Colon (tissue), 2 donors: Measurements from ENCODE around the gene MYO9A.
"Not testable (repeated sequence)": the region's sequence is repeated elsewhere in the genome, so short reads cannot be mapped to it uniquely, and the experiment has no call there.

Experiments
- FAIRE-seq: peaks from 2 replicates; lab custom pipeline; 2012; peaks lifted over from hg19 to GRCh38; lab: Jason Lieb, UNC
- donor health status: control.
- donor health status: control.

MYO9A gene

DNA sequence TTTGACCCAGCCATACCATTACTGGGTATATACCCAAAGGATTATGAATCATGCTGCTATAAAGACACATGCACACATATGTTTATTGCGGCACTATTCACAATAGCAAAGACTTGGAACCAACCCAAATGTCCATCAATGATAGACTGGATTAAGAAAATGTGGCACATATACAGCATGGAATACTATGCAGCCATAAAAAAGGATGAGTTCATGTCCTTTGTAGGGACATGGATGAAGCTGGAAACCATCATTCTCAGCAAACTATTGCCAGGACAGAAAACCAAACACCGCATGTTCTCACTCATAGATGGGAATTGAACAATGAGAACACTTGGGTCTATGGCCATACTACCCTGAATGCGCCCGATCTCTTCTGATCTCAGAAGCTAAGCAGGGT is 259.7 kb downstream of the MYO9A start:
- not testable (repeated sequence) for FAIRE-seq

DNA sequence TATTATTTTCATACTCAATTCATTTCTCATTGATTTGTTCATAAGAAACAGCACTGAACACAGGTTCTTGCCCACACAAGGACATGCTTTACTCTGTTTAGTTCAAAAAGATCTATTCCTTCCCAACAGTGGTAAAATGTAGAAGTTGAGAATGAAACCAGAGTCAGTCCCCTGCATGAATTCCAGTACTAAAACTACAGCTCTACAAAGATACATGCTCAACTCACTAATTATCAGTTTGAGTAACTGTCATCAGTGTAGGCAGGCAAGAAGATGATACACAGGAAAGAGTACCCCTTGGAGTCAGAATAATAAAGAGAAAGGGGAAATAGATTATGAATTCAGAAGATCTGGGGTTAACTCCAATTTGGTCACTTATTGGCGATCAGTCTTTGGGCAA is 264.4 kb downstream of the MYO9A start:
- FAIRE-seq, result no peak

DNA sequence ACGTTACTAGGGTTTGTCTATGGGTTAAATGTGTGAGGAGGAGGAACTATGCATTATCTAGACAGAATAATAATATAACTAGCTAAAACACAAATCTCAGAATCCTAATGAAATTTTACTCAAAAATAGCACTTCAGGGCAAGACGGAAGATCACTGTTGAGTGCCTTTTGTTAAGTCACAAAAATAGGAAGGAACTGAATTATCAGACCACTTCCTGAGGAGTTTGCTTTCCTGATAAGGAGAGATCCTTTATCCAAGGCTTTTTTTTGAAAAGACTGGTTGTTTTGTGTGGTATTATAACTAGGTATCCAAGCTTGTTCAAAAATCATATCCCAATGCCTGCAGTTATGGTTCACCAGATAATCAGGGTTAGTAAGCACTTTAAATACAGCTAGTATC is 273.0 kb downstream of the MYO9A start:
- FAIRE-seq, result no peak

DNA sequence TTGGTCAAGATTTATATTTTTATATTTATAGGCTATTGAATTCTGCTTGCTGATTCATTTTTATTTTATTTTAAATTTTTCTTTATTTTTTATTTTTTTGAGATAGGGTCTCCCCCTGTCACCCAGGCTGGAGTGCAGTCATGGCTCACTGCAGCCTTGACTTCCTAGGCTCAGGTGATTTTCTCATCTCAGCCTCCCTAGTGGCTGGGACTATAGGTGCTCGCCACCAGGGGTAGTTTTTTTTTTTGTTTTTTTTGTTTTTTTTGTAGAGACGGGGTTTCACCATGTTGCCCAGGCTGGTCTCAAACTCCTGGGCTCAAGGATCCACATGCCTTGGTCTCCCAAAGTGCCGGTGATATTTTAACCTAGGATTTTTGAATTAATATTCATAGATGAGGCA is 276.4 kb downstream of the MYO9A start:
- FAIRE-seq, result no peak

DNA sequence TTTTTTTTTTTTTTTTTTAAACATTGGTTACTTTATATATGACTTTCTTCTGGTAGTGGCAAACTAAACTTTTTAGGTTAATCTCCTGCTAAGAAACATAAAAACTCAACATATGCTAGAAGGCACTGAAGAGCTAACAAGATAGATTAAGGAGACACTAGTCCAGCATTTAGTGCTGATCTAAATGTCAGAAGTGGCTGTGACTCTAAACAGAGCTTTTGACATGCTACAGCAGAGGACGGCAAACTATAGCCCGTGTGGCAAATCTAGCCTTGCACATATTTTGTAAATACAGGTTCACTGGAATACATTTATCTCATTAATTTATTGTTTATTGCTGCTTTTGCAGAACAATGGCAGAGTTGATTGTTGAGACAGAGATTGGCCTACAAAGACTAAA is 287.0 kb downstream of the MYO9A start:
- no peak for FAIRE-seq

DNA sequence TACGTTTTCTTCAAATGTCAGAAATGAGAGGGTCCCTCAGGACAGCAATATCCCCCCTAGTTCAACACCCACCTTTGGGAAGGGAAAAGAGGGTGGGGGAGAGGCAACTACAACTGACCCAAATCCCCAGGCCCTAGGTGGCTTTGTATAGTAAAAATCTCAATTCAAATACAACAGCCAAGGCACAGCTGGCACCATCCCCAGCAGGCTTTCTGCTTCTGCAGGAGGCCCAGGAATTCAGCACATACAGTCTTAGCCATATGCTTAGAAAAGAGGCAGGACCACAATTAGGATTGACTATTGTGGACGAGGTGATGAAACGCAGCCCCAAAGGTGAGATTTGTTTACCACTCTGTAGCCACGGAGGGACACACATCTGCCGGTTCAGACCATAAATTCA is 291.8 kb downstream of the MYO9A start:
- no peak for FAIRE-seq

DNA sequence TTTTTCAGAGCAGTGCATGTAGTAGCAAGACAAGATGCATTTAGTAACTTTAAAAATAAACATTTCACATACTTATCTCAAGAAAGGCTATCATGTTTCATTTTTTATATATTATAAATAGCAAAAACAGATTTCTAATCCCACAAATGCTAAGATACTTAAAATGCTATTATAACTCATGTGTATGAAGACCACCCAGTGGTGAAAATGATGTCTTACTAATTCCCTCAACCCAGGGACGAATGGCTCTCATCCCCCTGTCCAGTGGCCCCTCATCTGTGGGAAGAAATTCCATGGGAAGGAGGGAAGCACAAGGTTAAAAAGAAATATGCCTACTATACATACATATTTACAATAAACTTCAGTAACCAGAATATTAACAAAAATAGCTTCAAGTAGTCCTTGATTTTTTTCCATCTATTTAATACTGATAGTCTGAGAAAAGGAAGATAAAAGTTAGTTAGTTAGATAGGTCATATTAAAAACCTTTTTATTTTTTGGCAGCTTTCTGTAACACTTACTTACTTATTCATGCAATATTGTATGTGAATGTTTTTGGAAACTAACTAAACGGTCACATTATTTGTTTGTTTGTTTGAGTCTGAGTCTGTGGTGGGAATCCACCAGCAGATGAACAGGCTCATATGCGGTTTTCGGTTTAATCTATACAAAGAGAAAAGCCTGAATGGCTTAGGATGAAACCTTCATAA is 292.8 kb downstream of the MYO9A start:
- no peak for FAIRE-seq

DNA sequence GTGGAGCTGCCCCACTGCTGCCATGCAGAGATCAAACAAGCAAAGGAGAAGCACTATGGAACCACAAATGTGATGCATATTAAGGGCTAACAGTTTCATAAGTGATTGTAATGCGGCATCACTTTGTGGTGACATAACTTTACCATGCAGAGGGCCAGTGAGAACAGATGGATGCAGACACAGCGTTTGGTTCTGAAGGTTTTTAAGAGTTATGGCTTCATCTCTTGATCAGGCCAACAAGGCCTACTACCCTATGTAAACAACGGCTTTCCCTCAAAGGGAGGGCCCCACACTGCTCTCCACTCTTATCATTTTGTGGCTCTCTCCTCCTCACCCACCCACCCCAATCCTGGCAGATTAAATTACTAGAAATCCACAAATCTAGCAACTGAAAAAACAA is 294.1 kb downstream of the MYO9A start:
- no peak for FAIRE-seq

DNA sequence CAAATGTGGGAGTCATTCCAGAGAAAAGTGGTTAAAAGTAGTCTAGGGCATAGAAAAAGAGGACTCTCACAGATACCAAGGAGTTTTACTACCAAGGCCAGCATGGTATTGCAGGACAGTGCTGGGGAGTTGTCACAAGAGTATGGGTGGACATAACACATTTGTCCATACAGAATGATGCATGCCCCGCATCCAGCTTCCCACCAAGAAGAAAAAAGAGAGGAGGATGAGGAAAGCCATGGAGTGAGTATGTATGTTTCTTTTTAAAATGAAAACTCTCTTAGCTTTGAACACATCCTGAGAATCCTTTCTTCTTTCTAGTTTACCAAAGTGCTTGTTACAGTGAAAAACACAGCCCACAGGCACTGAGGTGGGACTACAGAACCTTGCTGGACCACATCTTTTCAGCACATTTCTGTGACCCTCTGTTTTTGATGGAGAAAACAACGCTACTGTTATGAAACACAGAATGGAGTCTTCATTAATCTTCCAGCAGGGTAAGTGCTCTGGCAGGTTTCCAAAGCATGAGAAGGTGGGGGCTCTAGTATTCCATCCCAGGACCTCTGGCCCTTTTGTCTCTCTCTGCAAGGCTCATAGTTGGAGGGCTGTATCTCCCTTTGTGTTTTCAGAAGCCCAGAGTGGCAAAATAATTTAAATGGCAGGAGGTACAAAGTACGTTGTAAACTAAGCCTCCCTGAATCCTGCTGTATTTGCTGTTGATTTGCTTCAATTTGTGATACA is 294.9 kb downstream of the MYO9A start:
- no peak for FAIRE-seq

DNA sequence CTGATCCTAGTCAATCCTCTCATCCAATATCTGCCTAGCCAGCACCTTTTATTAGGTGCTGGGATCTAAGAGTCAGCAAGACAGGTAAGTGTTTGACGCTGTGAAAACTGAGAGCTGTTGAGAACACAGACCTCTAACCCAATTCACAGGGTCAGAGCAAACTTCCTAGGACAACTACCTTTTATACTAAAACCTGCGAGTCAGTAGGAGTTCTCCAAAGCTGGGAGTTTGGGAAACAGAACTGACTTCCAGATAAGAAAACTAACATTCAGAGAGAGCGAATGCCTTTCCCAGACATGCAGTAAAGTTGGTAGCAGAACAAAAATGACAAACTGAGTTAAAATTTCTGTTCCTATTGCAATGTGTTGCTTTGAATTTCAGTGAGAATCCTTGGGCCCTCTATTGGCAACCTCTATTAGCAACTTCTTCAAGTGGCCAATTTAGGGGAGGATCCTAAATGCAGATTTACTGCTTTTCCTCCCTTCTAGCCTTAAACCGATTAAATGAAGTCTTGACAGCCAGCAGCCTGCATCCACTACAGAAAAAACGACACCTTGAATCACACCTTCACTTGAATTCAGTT is 296.3 kb downstream of the MYO9A start:
- no peak for FAIRE-seq

DNA sequence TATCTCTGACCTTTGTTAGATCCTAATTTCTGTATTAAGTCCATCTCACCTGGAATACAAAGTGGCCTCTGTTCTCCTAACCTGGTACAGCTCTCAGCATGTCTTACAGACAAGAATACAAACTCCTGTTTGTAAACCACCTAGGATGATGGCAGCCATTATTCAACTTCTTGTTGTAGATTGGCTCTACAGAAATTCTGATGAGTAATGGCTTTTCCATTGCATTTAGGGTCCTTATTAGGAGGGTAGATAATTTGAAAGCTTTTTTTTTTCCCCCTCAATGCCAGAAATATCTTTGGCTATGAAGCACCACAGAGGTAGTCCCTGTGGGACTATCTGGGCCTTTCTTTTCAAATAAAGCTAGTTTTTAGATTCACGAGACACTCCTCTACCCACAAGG is 297.8 kb downstream of the MYO9A start:
- no peak for FAIRE-seq

DNA sequence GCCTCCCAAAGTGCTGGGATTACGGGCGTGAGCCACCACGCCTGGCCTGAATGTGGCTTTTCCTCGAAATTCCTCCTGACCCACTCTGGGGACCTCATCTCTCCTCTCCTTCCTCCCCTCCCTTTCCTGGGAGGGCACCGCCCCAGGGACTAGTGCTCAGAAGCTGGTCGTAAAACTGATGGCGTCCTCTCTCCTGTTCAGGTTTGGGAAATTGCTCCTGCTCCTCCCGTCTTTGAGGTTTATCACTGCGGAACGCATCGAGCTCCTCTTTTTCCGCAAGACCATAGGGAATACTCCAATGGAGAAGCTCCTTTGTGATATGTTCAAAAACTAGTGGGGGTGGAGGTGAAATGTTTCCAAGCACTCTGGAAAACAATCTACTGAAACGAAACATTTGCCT is 300.6 kb downstream of the MYO9A start:
- FAIRE-seq, result no peak

DNA sequence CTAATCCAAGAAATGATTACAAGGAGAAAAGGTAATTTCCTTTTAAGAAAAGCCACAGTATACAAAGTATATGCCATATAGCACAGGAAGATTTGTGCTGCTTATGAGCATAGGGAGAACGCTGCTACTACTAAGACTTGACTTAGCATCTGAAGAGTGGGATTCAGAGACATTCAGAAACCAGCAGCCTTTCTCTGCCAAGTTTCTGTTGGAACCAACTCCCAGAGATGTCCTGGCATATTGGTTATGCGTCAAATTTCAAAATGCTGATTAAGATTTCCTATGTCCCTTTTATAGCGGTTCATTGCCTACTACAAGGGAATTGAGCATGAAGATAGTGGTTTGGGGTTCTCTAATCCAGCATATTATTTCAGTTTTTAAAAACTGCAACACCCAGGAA is 302.6 kb downstream of the MYO9A start:
- FAIRE-seq, result no peak

DNA sequence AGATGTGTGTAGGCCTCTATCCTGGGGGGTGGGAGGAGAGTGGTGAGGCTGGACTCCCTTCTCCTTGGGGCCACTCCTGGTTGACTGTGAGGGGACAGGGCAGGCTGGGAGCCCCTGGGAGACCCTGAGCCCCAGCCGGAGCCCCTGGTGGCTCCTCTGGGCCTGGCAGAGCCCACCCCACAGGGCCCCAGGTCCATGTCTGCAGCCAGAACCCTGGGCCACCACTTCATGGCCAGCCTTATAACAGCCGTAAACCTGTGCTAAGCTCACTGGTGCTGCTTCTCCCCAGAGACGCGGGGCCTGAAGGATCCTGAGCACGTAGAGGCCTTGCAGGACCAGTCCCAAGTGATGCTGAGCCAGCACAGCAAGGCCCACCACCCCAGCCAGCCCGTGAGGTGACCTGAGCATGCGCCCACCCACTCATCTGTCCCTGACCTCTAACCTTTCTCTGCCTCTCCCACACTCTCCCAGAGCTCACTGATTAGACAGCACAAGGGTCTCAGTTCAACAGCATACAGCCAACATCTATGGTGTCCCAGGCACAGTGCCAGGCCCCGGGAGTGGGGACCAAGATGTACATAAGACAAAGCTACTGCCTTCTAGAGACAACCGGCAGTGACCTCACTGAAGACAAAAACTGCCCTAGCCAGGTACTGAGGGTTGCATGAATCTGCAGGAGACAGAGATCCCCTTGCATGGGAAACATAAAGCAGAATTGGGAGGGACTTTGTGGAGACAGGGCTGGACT is 304.1 kb downstream of the MYO9A start:
- no peak for FAIRE-seq

DNA sequence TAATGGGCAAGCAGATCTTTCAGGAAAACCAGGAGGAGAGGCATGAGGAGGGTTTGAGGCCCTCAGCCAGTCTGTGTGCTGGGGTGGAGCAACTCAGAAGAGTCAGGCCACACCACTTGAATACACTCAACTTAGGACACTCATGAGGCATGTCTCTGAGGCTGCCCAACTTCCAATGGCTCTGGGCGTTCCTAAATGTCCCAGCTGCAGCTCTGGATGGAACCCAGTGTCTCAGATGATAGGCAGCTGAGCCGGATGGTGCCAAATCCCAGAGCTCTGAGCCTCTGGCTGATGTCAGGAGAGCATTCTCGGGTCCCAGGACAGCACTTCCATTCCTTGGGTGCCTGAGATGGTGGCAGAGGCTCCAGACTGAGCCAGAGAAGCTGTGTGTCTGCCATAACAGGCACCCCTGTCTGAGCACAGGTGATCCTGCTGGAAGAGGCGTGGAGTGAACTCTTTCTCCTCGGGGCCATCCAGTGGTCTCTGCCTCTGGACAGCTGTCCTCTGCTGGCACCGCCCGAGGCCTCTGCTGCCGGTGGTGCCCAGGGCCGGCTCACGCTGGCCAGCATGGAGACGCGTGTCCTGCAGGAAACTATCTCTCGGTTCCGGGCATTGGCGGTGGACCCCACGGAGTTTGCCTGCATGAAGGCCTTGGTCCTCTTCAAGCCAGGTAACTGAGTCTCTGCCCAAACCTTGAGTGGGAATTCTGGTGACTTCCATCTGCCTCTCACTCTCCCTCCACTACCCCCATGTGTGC is 304.8 kb downstream of the MYO9A start:
- no peak for FAIRE-seq

DNA sequence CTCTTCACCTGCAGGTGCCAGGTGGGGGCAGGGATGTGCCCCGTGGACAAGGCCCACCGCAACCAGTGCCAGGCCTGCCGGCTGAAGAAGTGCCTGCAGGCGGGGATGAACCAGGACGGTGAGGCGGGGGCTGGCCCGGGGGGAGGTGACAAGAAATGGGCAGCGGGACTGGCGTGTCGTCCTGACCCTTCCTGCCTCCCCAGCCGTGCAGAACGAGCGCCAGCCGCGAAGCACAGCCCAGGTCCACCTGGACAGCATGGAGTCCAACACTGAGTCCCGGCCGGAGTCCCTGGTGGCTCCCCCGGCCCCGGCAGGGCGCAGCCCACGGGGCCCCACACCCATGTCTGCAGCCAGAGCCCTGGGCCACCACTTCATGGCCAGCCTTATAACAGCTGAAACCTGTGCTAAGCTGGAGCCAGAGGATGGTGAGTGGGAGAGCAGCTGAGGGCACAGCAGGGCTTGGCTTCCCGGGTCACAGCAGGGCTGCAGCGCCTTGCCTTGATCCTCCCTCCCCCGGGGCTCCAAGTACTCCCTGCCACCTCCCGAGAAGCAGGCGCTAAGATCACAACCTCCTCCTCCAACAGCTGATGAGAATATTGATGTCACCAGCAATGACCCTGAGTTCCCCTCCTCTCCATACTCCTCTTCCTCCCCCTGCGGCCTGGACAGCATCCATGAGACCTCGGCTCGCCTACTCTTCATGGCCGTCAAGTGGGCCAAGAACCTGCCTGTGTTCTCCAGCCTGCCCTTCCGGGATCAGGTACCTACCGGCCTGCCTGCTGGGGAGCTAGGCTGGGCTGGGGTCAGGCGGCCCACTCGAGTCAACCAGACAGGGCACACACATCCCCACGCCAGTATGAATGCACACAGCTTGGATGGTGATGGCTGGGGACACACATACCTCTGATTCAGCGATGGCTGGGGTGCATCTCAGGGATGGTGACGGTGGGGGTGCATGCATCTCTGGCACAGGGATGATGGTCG is 305.9 kb downstream of the MYO9A start:
- no peak for FAIRE-seq

DNA sequence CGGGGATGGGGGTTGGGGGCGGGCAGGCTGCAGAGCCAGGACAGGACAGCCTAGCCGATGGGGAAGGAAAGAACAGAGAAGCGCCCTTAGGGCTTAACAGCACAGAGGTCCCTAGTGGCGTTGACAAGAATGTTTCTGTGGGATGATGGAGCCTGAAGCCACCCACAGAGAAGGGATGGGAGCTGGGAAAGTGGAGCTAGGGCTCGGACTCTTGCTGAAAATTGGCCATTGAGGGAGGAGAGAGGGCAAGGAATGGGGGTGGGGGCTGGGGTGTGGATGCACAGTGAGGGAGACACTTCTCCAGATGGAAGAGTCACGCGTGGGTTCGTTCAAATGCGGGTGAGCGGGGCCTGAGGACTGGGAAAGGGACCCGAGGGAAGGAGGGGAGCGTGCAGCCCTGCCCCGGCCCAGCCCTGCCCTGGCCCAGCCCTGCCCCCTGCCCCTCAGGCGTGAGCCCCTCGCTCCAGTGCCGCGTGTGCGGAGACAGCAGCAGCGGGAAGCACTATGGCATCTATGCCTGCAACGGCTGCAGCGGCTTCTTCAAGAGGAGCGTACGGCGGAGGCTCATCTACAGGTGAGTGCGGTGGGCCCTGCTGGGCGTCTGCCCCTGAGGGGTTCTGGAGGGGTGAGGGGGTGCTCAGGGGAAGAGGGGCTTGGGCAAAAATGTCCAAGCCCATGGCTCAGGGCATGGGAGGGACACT is 306.8 kb downstream of the MYO9A start:
- no peak for FAIRE-seq

DNA sequence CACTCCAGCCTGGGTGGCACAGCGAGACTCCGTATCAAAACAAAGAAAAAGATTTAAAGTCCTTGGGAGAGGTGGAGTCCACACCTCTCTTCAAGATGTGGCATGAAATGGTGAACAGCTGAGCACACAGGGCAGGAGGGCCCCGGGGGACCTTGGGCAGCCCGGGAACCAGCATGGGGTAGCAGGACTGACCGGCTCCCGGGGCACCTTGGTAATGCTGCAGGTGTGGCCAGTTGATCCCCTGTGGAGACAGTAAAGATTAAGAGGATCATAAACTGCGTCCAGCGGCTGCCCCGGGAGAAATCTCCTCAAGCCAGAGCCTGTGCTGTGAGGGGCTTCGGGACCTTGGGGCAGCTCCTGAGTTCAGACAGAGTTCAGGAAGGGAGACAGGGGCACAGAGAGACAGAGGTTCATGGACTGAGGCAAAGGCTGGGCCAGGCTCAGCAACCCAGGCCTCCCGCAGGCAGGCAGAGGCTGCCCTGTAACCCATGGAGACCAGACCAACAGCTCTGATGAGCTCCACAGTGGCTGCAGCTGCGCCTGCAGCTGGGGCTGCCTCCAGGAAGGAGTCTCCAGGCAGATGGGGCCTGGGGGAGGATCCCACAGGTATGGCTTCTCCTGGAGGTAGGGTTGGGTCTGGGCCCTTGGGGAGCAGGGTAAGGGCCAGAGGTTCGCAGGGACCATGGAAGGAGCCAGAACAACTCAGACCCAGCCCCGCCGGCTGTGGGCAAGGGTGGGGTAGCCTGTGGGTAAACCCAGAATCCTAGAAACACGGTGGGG is 307.5 kb downstream of the MYO9A start, which contains the start of gene NR2E3:
TSS of gene NR2E3 (plus strand) at position 299 of the 780 bp plus-strand sequence. CDS start at position 489, 190 bp downstream.
- no peak for FAIRE-seq

DNA sequence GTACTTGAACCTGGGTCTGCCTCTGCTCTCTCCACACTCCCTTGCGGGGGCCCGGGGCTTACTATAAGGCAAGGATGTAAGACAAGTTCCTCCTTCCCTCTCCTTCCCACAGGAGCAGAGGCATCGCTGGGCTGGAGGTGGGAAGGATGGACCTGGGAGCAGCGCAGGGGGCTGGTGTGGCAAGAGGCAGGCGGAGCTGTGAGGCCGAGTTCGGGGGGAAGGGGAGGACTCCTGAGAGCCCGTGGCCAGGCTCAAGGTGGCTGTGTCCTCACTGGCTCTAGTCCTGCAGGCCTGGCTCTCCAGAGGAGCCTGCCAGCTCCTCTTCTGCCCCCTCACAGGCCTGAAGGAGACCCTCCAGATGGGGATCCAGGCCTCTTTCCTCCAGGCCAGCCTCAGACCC is 308.6 kb downstream of the MYO9A start:
- FAIRE-seq, result no peak
